CD4-positive, alpha-beta T cell treated with Interleukin-12 subunit alpha and Interleukin-12 subunit beta, for 1 hour (primary cell): ENCODE results near the gene SLC22A2.

ENCODE experiments used
- DNase-seq: peaks from one replicate; pipeline ENCODE4 v3.0.0-alpha.2; 2020

Gene SLC22A2

GRCh38 chr6:160203522-160203921 lies 55.1 kb downstream of the SLC22A2 start:
- DNase-seq = no peak

GRCh38 chr6:160203076-160203475 lies 55.5 kb downstream of the SLC22A2 start:
- no peak for DNase-seq

- DNase-seq = no peak
Measured at GRCh38 chr6:160202411-160202810, 56.2 kb downstream of the SLC22A2 start.

- DNase-seq = no peak
Measured at GRCh38 chr6:160201061-160201460, 57.6 kb downstream of the SLC22A2 start.

- DNase-seq = no peak
Measured at GRCh38 chr6:160198606-160199211, 59.9 kb downstream of the SLC22A2 start.

- DNase-seq = no peak
Measured at GRCh38 chr6:160197662-160198061, 61.0 kb downstream of the SLC22A2 start.

GRCh38 chr6:160194808-160195207 lies 63.8 kb downstream of the SLC22A2 start:
- DNase-seq = no peak

- no peak for DNase-seq
Measured at GRCh38 chr6:160192840-160193239, 65.8 kb downstream of the SLC22A2 start.

- DNase-seq = no peak
Measured at GRCh38 chr6:160190973-160191372, 67.6 kb downstream of the SLC22A2 start.

GRCh38 chr6:160190081-160190480 lies 68.5 kb downstream of the SLC22A2 start:
- no peak for DNase-seq

- DNase-seq = no peak
Measured at GRCh38 chr6:160188773-160189172, 69.8 kb downstream of the SLC22A2 start.

GRCh38 chr6:160180706-160181105 lies 77.9 kb downstream of the SLC22A2 start:
- no peak for DNase-seq

GRCh38 chr6:160178271-160178670 lies 80.3 kb downstream of the SLC22A2 start:
- DNase-seq = no peak

GRCh38 chr6:160177220-160177619 lies 81.4 kb downstream of the SLC22A2 start:
- DNase-seq = no peak

- DNase-seq = no peak
Measured at GRCh38 chr6:160174681-160175080, 83.9 kb downstream of the SLC22A2 start.

- no peak for DNase-seq
Measured at GRCh38 chr6:160173806-160174527, 84.7 kb downstream of the SLC22A2 start.

- DNase-seq = no peak
Measured at GRCh38 chr6:160172704-160173103, 85.9 kb downstream of the SLC22A2 start.

- no peak for DNase-seq
Measured at GRCh38 chr6:160170018-160170680, 88.5 kb downstream of the SLC22A2 start.

GRCh38 chr6:160167604-160168399 lies 90.8 kb downstream of the SLC22A2 start:
- DNase-seq = no peak
